Neural crest cell (in vitro differentiated cells): ENCODE measurements around the gene PTPRE. TPM values are rescaled to one million over a fixed set of nuclear protein-coding genes. Genes with fewer than 3 reads are reported as not detected.

Experiments
- DNase-seq: peaks from one replicate; pipeline ENCODE4 v3.0.0; 2021; ENCODE audit warnings: low read depth, mixed read lengths, low spot score
- H3K27ac Mint-ChIP-seq: one replicate; pipeline ENCODE4 v1.8.0; 2021; ENCODE audit warnings: mild to moderate bottlenecking, mixed read lengths; ENCODE audit not compliant: unreplicated experiment
- H3K27me3 Mint-ChIP-seq: 2 replicates; pipeline ENCODE4 v1.8.0; 2021; ENCODE audit warnings: low read depth, mild to moderate bottlenecking, mixed read lengths
- H3K36me3 Mint-ChIP-seq: 2 replicates; pipeline ENCODE4 v1.8.0; 2021; ENCODE audit warnings: low read depth, mild to moderate bottlenecking, mixed read lengths
- H3K4me1 Mint-ChIP-seq: 2 replicates; pipeline ENCODE4 v1.8.0; 2021; ENCODE audit warnings: mixed read lengths
- H3K4me3 Mint-ChIP-seq: one replicate; pipeline ENCODE4 v1.8.0; 2021; ENCODE audit warnings: mild to moderate bottlenecking, mixed read lengths
- H3K9me3 Mint-ChIP-seq: 2 replicates; pipeline ENCODE4 v1.8.0; 2021; ENCODE audit warnings: mixed read lengths
- CTCF ChIP-seq: fragments of 200-600 bp; sonication (generic); conservative IDR thresholded peaks from 2 replicates; pipeline ENCODE4 v1.5.0; 2021; ENCODE audit warnings: antibody characterized with exemption, mild to moderate bottlenecking
- total RNA-seq: library from RNA; stranded (reverse); gene quantifications from 2 replicates; pipeline ENCODE4 v1.2.1, GENCODE V29; 2021

PTPRE gene
- total RNA-seq, 1 donor from 2014 or later = 2.3 TPM

DNA sequence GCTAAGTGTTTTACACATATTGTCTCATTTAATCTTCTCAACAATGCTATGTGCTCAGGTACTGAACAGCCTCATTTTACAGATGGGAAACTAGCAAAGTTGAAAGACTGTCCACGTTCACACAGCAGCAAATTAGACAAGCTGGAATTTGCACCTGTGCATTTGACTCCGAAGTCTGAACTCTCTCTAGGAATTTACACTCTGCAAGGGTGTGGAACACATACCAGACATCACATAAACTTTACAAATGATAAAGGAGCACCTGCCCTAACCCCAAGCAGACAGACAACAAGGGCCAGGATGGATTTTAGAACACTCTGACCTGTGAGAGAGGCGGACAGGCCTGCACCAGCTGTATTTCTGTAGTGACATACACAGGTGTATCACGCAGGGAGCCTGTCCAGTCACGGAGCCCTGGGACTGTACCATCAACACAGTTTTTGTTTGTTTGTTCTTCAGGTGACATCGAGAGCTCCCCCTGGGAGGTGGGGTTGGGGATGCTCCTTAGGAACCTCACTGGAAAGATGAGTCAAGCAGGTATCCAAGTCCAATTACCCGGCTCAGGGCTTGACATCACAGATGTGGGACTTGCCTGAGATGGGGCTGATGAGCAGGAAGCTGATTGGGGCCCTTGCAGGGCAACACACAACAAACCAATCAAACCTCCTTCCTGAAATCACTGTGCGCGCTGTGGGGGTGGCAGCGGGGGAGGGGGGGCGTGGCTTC is 188.3 kb downstream of the PTPRE start:
- H3K9me3 Mint-ChIP-seq = no peaks in the 10 kb centered on the region
- H3K27ac Mint-ChIP-seq = no peak overlapping the region
- H3K27me3 Mint-ChIP-seq = peaks cover 5% of the 10 kb centered on the region
- H3K4me1 Mint-ChIP-seq = no peaks in the 10 kb centered on the region
- no peak overlapping the region for H3K4me3 Mint-ChIP-seq
- no peak for TF ChIP-seq CTCF
- DNase-seq = no peak
- peaks cover 18% of the 10 kb centered on the region for H3K36me3 Mint-ChIP-seq

DNA sequence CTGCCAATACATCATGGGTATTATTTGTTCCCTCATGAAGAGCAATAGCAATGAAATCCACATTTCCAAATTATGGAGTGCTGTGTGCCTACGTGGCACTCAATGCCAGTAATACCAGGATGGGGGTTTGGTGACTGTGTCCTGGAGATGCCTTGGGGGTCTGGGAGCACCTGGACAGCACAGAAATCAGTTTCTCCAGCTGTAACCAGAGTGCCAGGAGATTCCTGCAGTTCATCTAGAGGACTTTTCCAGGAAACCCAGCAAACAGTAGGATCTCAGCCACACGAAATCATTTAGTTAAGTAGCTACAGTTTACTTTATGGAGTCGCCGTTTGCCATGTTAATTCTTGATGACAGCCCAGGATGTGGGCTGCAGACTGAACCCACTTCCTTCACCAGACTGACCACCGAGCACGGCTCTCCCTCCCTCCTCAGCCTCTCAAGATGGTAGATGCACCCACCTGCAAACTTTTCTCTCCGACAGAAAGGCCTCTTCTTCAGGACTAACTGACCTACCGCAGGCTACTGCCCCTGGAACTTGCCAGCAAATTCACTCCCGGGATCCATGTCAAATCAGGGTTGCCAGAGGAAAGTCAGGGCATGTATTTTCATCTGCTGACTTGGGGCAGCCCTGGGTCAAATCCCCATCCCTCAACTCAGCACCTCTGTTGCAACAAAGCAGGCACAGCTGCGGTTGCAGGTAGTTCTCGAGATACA is 189.0 kb downstream of the PTPRE start:
- no peak overlapping the region for H3K4me3 Mint-ChIP-seq
- H3K9me3 Mint-ChIP-seq = no peaks in the 10 kb centered on the region
- TF ChIP-seq CTCF = no peak
- H3K36me3 Mint-ChIP-seq = peaks cover 19% of the 10 kb centered on the region
- no peak overlapping the region for H3K27ac Mint-ChIP-seq
- H3K27me3 Mint-ChIP-seq = no peaks in the 10 kb centered on the region
- no peak for DNase-seq
- no peaks in the 10 kb centered on the region for H3K4me1 Mint-ChIP-seq

GRCh38 chr10:128096486-128097199 is 189.7 kb downstream of the PTPRE start:
- no peak overlapping the region for H3K27ac Mint-ChIP-seq
- no peak overlapping the region for H3K4me3 Mint-ChIP-seq
- no peaks in the 10 kb centered on the region for H3K4me1 Mint-ChIP-seq
- no peak for TF ChIP-seq CTCF
- no peaks in the 10 kb centered on the region for H3K9me3 Mint-ChIP-seq
- H3K36me3 Mint-ChIP-seq = peaks cover 22% of the 10 kb centered on the region
- H3K27me3 Mint-ChIP-seq = no peaks in the 10 kb centered on the region
- no peak for DNase-seq

- DNase-seq = no peak
- Mint-ChIP-seq H3K27me3 (no peaks in the 10 kb centered on the region), H3K4me3 (no peak overlapping the region), H3K4me1 (no peaks in the 10 kb centered on the region), H3K9me3 (no peaks in the 10 kb centered on the region), H3K27ac (peak overlapping the region; percentile 71), H3K36me3 (peaks cover 22% of the 10 kb centered on the region)
- TF ChIP-seq CTCF = no peak
Measured at GRCh38 chr10:128097783-128098182, 190.9 kb downstream of the PTPRE start.

DNA sequence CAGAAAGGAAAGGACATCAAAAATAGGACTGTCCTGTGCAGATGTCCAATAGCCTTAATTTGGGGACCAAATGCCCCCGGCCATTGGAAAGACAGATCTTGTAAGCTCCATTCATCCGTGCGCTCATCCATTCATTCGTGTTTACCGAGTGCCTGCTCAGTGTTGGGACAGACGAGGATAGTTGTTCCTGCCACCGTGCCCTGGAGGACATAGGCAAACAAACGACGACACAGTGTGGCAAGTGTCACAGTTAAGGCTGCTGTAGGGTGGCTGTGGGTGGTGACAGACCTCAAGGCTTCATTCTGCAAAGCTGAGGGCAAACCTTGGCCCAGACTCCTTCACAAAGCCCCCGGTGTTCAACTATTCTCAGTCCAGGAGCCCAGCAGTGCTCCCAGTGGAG is 191.7 kb downstream of the PTPRE start:
- no peaks in the 10 kb centered on the region for H3K27me3 Mint-ChIP-seq
- H3K27ac Mint-ChIP-seq = no peak overlapping the region
- H3K9me3 Mint-ChIP-seq = no peaks in the 10 kb centered on the region
- no peaks in the 10 kb centered on the region for H3K4me1 Mint-ChIP-seq
- TF ChIP-seq CTCF = no peak
- H3K4me3 Mint-ChIP-seq = no peak overlapping the region
- H3K36me3 Mint-ChIP-seq = peaks cover 26% of the 10 kb centered on the region
- no peak for DNase-seq
